ENCODE measurements around the gene MORC1.

DNA sequence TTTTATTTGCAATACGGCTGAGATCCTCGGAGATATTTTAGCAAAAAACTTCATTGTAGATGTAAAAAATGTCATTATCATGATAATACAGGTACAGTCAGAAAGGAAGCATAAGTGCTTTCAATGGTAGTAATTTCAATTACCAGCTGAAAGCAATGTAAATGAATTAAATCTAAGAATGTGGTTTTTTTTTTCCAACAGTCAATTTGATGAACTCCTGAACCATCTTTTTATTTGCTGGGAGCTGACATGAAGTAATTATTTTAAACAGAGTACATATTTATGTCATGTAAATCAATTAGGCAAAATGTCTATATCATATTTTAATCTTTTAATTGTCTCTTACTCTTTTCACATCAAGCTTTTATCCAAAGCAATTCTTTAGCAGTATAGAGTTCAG lies 70.6 kb downstream of the MORC1 start:
- TF ChIP-seq, protein P1, sequence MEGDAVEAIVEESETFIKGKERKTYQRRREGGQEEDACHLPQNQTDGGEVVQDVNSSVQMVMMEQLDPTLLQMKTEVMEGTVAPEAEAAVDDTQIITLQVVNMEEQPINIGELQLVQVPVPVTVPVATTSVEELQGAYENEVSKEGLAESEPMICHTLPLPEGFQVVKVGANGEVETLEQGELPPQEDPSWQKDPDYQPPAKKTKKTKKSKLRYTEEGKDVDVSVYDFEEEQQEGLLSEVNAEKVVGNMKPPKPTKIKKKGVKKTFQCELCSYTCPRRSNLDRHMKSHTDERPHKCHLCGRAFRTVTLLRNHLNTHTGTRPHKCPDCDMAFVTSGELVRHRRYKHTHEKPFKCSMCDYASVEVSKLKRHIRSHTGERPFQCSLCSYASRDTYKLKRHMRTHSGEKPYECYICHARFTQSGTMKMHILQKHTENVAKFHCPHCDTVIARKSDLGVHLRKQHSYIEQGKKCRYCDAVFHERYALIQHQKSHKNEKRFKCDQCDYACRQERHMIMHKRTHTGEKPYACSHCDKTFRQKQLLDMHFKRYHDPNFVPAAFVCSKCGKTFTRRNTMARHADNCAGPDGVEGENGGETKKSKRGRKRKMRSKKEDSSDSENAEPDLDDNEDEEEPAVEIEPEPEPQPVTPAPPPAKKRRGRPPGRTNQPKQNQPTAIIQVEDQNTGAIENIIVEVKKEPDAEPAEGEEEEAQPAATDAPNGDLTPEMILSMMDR (conservative IDR thresholded peaks at IDR 0.05; ENCODE audit: low read length) = no peak
- no peak for TF ChIP-seq EZH2phosphoT487 (IDR thresholded peaks at IDR 0.05; ENCODE audit: borderline replicate concordance, low read depth, low read length)
